Amniotic epithelial cell (primary cell): ENCODE data around the gene THRB.

Experiments used
- DNase-seq: peaks from one replicate; pipeline ENCODE4 v3.0.0-alpha.2; 2010; ENCODE audit warnings: low read depth

Gene THRB

GRCh38 chr3:24512564-24513197 is 18.0 kb upstream of the THRB start:
- no peak for DNase-seq

- no peak for DNase-seq
Observed at GRCh38 chr3:24510030-24510648, 15.5 kb upstream of the THRB start.

- DNase-seq, result peak; percentile 51
Observed at GRCh38 chr3:24508423-24508839, 13.8 kb upstream of the THRB start.

GRCh38 chr3:24507776-24508422 is 13.2 kb upstream of the THRB start:
- DNase-seq, result no peak

- no peak for DNase-seq
Observed at GRCh38 chr3:24506966-24507775, 12.5 kb upstream of the THRB start.

GRCh38 chr3:24505691-24506550 is 11.3 kb upstream of the THRB start:
- peak; percentile 20 for DNase-seq

- DNase-seq, result no peak
Observed at GRCh38 chr3:24504772-24505171, 10.1 kb upstream of the THRB start.

GRCh38 chr3:24503616-24504113 is 9.0 kb upstream of the THRB start:
- DNase-seq, result no peak

GRCh38 chr3:24502690-24503089 is 8.0 kb upstream of the THRB start:
- DNase-seq, result peak; percentile 43

GRCh38 chr3:24500806-24501205 is 6.2 kb upstream of the THRB start:
- DNase-seq, result no peak

- DNase-seq, result no peak
Observed at GRCh38 chr3:24499991-24500390, 5.3 kb upstream of the THRB start.

- DNase-seq, result no peak
Observed at GRCh38 chr3:24498796-24499195, 4.1 kb upstream of the THRB start.

- DNase-seq, result no peak
Observed at GRCh38 chr3:24498391-24498790, 3.7 kb upstream of the THRB start.

GRCh38 chr3:24497942-24498341 is 3.3 kb upstream of the THRB start:
- no peak for DNase-seq

- peak; percentile 16 for DNase-seq
Observed at GRCh38 chr3:24496529-24497482, 2.2 kb upstream of the THRB start.

- DNase-seq, result no peak
Observed at GRCh38 chr3:24495326-24495994, 810 bp upstream of the THRB start.

- DNase-seq, result no peak
Observed at GRCh38 chr3:24493746-24494617, 668 bp downstream of the THRB start.

- DNase-seq, result no peak
Observed at GRCh38 chr3:24492971-24493551, 1.6 kb downstream of the THRB start.
